ENCODE measurements around the gene TMEM175.

TMEM175 gene

GRCh38 chr4:907103-907400 lies 25.2 kb upstream of the TMEM175 start:
- Histone ChIP-seq H3F3A (ENCODE audit: control insufficient read depth, insufficient read depth) (0 out of 2 replicates have a peak, but pooled peaks cover 6% of the 10 kb centered on the region), H3K4me3 (ENCODE audit: low read length) (no peak overlapping the region), H3K9me3 (ENCODE audit: control insufficient read depth, insufficient read depth, low read length) (peaks cover 12% of the 10 kb centered on the region; the same call in 1 of the 2 replicates), H4K20me1 (ENCODE audit: control insufficient read depth, insufficient read depth, low read depth, low read length) (no peaks in the 10 kb centered on the region), H3K27ac (ENCODE audit: low read depth, low read length) (no peak overlapping the region), H3K9me2 (replicated peaks; ENCODE audit: control insufficient read depth, low read length) (no peaks in the 10 kb centered on the region), H3K4me2 (ENCODE audit: low read length) (no peak overlapping the region), H3K79me2 (ENCODE audit: control insufficient read depth, low read length) (peaks cover 6% of the 10 kb centered on the region; the same call in 1 of the 2 replicates), H3K36me3 (ENCODE audit: control insufficient read depth, low read length) (peaks cover 35% of the 10 kb centered on the region), H3K27me3 (ENCODE audit: control insufficient read depth, low read length) (no peaks in the 10 kb centered on the region), H3K4me1 (ENCODE audit: control insufficient read depth, low read length) (no peaks in the 10 kb centered on the region)
- no peak for TF ChIP-seq CTCF (IDR thresholded peaks at IDR 0.05; ENCODE audit: low read depth, low read length, poor library complexity, severe bottlenecking)
- no peak for TF ChIP-seq EZH2phosphoT487 (IDR thresholded peaks at IDR 0.05; ENCODE audit: borderline replicate concordance, low read length)

- Histone ChIP-seq H3K4me2 (ENCODE audit: low read length) (no peak overlapping the region), H3K79me2 (ENCODE audit: control insufficient read depth, low read length) (peaks cover 6% of the 10 kb centered on the region; the same call in 1 of the 2 replicates), H3K4me1 (ENCODE audit: control insufficient read depth, low read length) (no peaks in the 10 kb centered on the region), H3K36me3 (ENCODE audit: control insufficient read depth, low read length) (peaks cover 39% of the 10 kb centered on the region), H3K4me3 (ENCODE audit: low read length) (no peak overlapping the region), H3K27me3 (ENCODE audit: control insufficient read depth, low read length) (no peaks in the 10 kb centered on the region), H3K9me3 (ENCODE audit: control insufficient read depth, insufficient read depth, low read length) (peaks cover 12% of the 10 kb centered on the region; the same call in 1 of the 2 replicates), H4K20me1 (ENCODE audit: control insufficient read depth, insufficient read depth, low read depth, low read length) (0 out of 2 replicates have a peak, but pooled peaks cover 4% of the 10 kb centered on the region), H3K9me2 (replicated peaks; ENCODE audit: control insufficient read depth, low read length) (no peaks in the 10 kb centered on the region), H3F3A (ENCODE audit: control insufficient read depth, insufficient read depth) (0 out of 2 replicates have a peak, but pooled peaks cover 6% of the 10 kb centered on the region), H3K27ac (ENCODE audit: low read depth, low read length) (no peak overlapping the region)
- TF ChIP-seq CTCF (IDR thresholded peaks at IDR 0.05; ENCODE audit: low read depth, low read length, poor library complexity, severe bottlenecking) = no peak
- no peak for TF ChIP-seq EZH2phosphoT487 (IDR thresholded peaks at IDR 0.05; ENCODE audit: borderline replicate concordance, low read length)
Measured at GRCh38 chr4:907691-908425, 24.4 kb upstream of the TMEM175 start.

GRCh38 chr4:909131-909571 lies 23.1 kb upstream of the TMEM175 start:
- Histone ChIP-seq H3K4me3 (ENCODE audit: low read length) (no peak overlapping the region), H3K36me3 (ENCODE audit: control insufficient read depth, low read length) (peaks cover 39% of the 10 kb centered on the region), H3K9me3 (ENCODE audit: control insufficient read depth, insufficient read depth, low read length) (peaks cover 12% of the 10 kb centered on the region; the same call in 1 of the 2 replicates), H3K79me2 (ENCODE audit: control insufficient read depth, low read length) (peaks cover 14% of the 10 kb centered on the region), H3K4me1 (ENCODE audit: control insufficient read depth, low read length) (no peaks in the 10 kb centered on the region), H3K27ac (ENCODE audit: low read depth, low read length) (no peak overlapping the region), H3K27me3 (ENCODE audit: control insufficient read depth, low read length) (no peaks in the 10 kb centered on the region), H4K20me1 (ENCODE audit: control insufficient read depth, insufficient read depth, low read depth, low read length) (0 out of 2 replicates have a peak, but pooled peaks cover 9% of the 10 kb centered on the region), H3F3A (ENCODE audit: control insufficient read depth, insufficient read depth) (0 out of 2 replicates have a peak, but pooled peaks cover 6% of the 10 kb centered on the region), H3K9me2 (replicated peaks; ENCODE audit: control insufficient read depth, low read length) (no peaks in the 10 kb centered on the region), H3K4me2 (ENCODE audit: low read length) (no peak overlapping the region)
- TF ChIP-seq EZH2phosphoT487 (IDR thresholded peaks at IDR 0.05; ENCODE audit: borderline replicate concordance, low read length) (no peak), CTCF (IDR thresholded peaks at IDR 0.05; ENCODE audit: low read depth, low read length, poor library complexity, severe bottlenecking) (no peak)
